K562 (cell line): ENCODE data around the gene COX20. TPM values are rescaled to one million over a fixed set of nuclear protein-coding genes. Genes with fewer than 3 reads are reported as not detected.

ENCODE experiments used
- KAT7 ChIP-seq: sonication (generic); formaldehyde crosslinking; IDR thresholded peaks from 2 replicates; pipeline ENCODE4 v1.8.0; 2022; ENCODE audit warnings: missing genetic modification reagents, mild to moderate bottlenecking, borderline replicate concordance
- PHB2 ChIP-seq: fragments of 450-650 bp; IDR thresholded peaks from 2 replicates; pipeline ENCODE4 v1.6.1; 2017; ENCODE audit warnings: low read depth
- RNF219 ChIP-seq: fragments of 250-450 bp; sonication (Bioruptor Pico); IDR thresholded peaks from 2 replicates; pipeline ENCODE4 v1.5.0; 2022; ENCODE audit warnings: mild to moderate bottlenecking
- TFAP4 ChIP-seq: sonication (generic); formaldehyde crosslinking; IDR thresholded peaks from 2 replicates; pipeline ENCODE4 v1.8.0; 2022; ENCODE audit warnings: missing genetic modification reagents, mild to moderate bottlenecking, moderate library complexity, borderline replicate concordance
- ZBTB8A ChIP-seq: fragments of 450-650 bp; IDR thresholded peaks from 2 replicates; pipeline ENCODE4 v1.6.1; 2018; ENCODE audit warnings: mild to moderate bottlenecking, moderate library complexity; ENCODE audit not compliant: partially characterized antibody
- ZNF395 ChIP-seq: fragments of 200-800 bp; sonication (Bioruptor generic); IDR thresholded peaks from 2 replicates; pipeline ENCODE4 v1.6.1; 2017; ENCODE audit warnings: missing genetic modification characterization, missing compliant biosample characterization
- ZNF518B ChIP-seq: fragments of 250-450 bp; sonication (Bioruptor Pico); IDR thresholded peaks from 2 replicates; pipeline ENCODE4 v1.5.0; 2021; ENCODE audit warnings: mild to moderate bottlenecking, moderate library complexity
- polyA plus RNA-seq, 8 experiments: library from polyadenylated mRNA; depleted of rRNA in 4 of 8; stranded (reverse) in 5 of 8; unstranded in 3 of 8; fragments of >200 nt; fragmentation: Nextera tagmentation in 2 of 8; fragmentation: Illumina TruSeq in 1 of 8; extraction: Ambion mirVana in 2 of 8; extraction: Trizol in 1 of 8; gene quantifications; 2 replicates each; pipeline versions ENCODE4 v1.2.1 to v1.2.3, GENCODE V29; 2011 to 2014; ENCODE audit warnings: inconsistent platforms in 1 of 8, missing spikeins in 1 of 8
- total RNA-seq, 7 experiments: library from RNA; depleted of rRNA in 6 of 7; stranded (reverse); fragments of >200 nt in 6 of 7; fragmentation: Illumina TruSeq in 2 of 7; extraction: Trizol in 2 of 7; gene quantifications; 2 replicates each; pipeline versions ENCODE4 v1.2.1 to v1.2.3, GENCODE V29; 2011 to 2021; ENCODE audit warnings: low replicate concordance in 1 of 7

The COX20 gene
- total and polyA plus RNA-seq, 9 of the 15 experiments (the other 6 are each of a cell fraction or from before 2014, with no cell fraction given), result 41.5 to 192 (median 84.3) TPM

- TF ChIP-seq ZNF518B (no peak), TFAP4 (CRISPR knock-in tag) (no peak), ZNF395 (CRISPR knock-in tag) (no peak), RNF219 (no peak), PHB2 (no peak), KAT7 (no peak), ZBTB8A (no peak)
- TF ChIP-seq, all 486 proteins: peak for 10
Observed at GRCh38 chr1:244839656-244840055, 4.2 kb downstream of the COX20 start (continued).
